HepG2 (cell line): Measurements from ENCODE around the gene CSNK1G1. TPM values are rescaled to one million over a fixed set of nuclear protein-coding genes. Genes with fewer than 3 reads are reported as not detected.

Experiments used
- ADNP ChIP-seq: sonication (generic); formaldehyde crosslinking; IDR thresholded peaks from 2 replicates; pipeline ENCODE4 v1.4.0; 2020; ENCODE audit warnings: missing genetic modification reagents
- ARHGAP35 ChIP-seq: sonication (generic); formaldehyde crosslinking; IDR thresholded peaks from 2 replicates; pipeline ENCODE4 v1.9.0; 2022; ENCODE audit warnings: mild to moderate bottlenecking, inconsistent platforms, moderate library complexity, missing genetic modification reagents, borderline replicate concordance
- ATM ChIP-seq: fragments of 450-650 bp; IDR thresholded peaks from 2 replicates; pipeline ENCODE4 v1.7.1; 2017; ENCODE audit warnings: mild to moderate bottlenecking, borderline replicate concordance
- GATAD1 ChIP-seq: IDR thresholded peaks from 2 replicates; pipeline ENCODE4 v1.6.1; 2016; ENCODE audit warnings: missing genetic modification reagents, missing compliant biosample characterization
- MLX ChIP-seq: IDR thresholded peaks from 2 replicates; pipeline ENCODE4 v1.6.1; 2016
- MZF1 ChIP-seq: sonication (generic); formaldehyde crosslinking; IDR thresholded peaks from 2 replicates; pipeline ENCODE4 v1.8.1; 2023; ENCODE audit warnings: mild to moderate bottlenecking, missing genetic modification reagents, borderline replicate concordance
- NAIF1 ChIP-seq: sonication (generic); formaldehyde crosslinking; IDR thresholded peaks from 2 replicates; pipeline ENCODE4 v1.5.0; 2020; ENCODE audit warnings: mild to moderate bottlenecking, missing genetic modification reagents, borderline replicate concordance
- PHF5A ChIP-seq: IDR thresholded peaks from one replicate; pipeline ENCODE4 v1.6.1; 2018; ENCODE audit warnings: low read depth, missing genetic modification reagents; ENCODE audit not compliant: unreplicated experiment
- POLR2G ChIP-seq: fragments of 200-400 bp; formaldehyde crosslinking; IDR thresholded peaks from 2 replicates; pipeline ENCODE4 v1.6.1; 2018; ENCODE audit warnings: mild to moderate bottlenecking, low read depth, low read length, moderate library complexity
- PRDM4 ChIP-seq: sonication (generic); formaldehyde crosslinking; IDR thresholded peaks from 2 replicates; pipeline ENCODE4 v1.9.0; 2021; ENCODE audit warnings: missing genetic modification reagents, borderline replicate concordance
- SIN3A ChIP-seq: IDR thresholded peaks from 2 replicates; pipeline ENCODE4 v1.6.1; 2011; ENCODE audit warnings: low read depth, mild to moderate bottlenecking, control low read depth, low read length, borderline replicate concordance
- ZBTB7B ChIP-seq: sonication (generic); formaldehyde crosslinking; IDR thresholded peaks from 2 replicates; pipeline ENCODE4 v1.4.0; 2020; ENCODE audit warnings: missing genetic modification reagents
- ZFX ChIP-seq: sonication (generic); formaldehyde crosslinking; IDR thresholded peaks from 2 replicates; pipeline ENCODE4 v1.4.0; 2020; ENCODE audit warnings: mild to moderate bottlenecking, low read depth, missing genetic modification reagents, moderate library complexity
- ZNF577 ChIP-seq: sonication (generic); formaldehyde crosslinking; IDR thresholded peaks from 2 replicates; pipeline ENCODE4 v1.4.0; 2020; ENCODE audit warnings: mild to moderate bottlenecking, low read depth, missing genetic modification reagents, borderline replicate concordance
- ZNF607 ChIP-seq: sonication (generic); formaldehyde crosslinking; IDR thresholded peaks from 2 replicates; pipeline ENCODE4 v1.5.1; 2020; ENCODE audit warnings: missing genetic modification reagents, mild to moderate bottlenecking, borderline replicate concordance
- ZSCAN31 ChIP-seq: sonication (generic); formaldehyde crosslinking; IDR thresholded peaks from 2 replicates; pipeline ENCODE4 v1.5.0; 2020; ENCODE audit warnings: low read depth, mild to moderate bottlenecking, missing genetic modification reagents
- polyA plus RNA-seq, 8 experiments: library from polyadenylated mRNA; depleted of rRNA in 3 of 8; stranded (reverse) in 7 of 8; unstranded in 1 of 8; fragments of >200 nt; fragmentation: Illumina TruSeq in 4 of 8; extraction: Trizol in 4 of 8; gene quantifications; 2 replicates each; pipeline versions ENCODE4 v1.2.1 to v1.2.3, GENCODE V29; 2011 to 2016; ENCODE audit warnings: low read depth in 4 of 8, missing spikeins in 1 of 8, mixed read lengths in 1 of 8; ENCODE audit not compliant: insufficient read depth in 1 of 8
- total RNA-seq, 5 experiments: library from RNA; depleted of rRNA; stranded (reverse); fragments of >200 nt; fragmentation: Illumina TruSeq; extraction: Trizol; gene quantifications; 2 replicates each; pipeline ENCODE4 v1.2.3, GENCODE V29; 2016; ENCODE audit warnings: low read depth in 1 of 5
- TF ChIP-seq, protein P1 (sequence below): sonication (generic); formaldehyde crosslinking; IDR thresholded peaks from 2 replicates; pipeline ENCODE4 v1.5.0; 2020; ENCODE audit warnings: mild to moderate bottlenecking, missing genetic modification reagents
- TF ChIP-seq, protein P2 (sequence below): sonication (generic); formaldehyde crosslinking; IDR thresholded peaks from 2 replicates; pipeline ENCODE4 v1.5.1; 2020; ENCODE audit warnings: mild to moderate bottlenecking, missing genetic modification reagents
- TF ChIP-seq, protein P3 (sequence below): sonication (generic); formaldehyde crosslinking; IDR thresholded peaks from 2 replicates; pipeline ENCODE4 v1.8.1; 2023; ENCODE audit warnings: mild to moderate bottlenecking, moderate library complexity, missing genetic modification reagents

CSNK1G1 gene
- total and polyA plus RNA-seq, 2 of the 13 experiments (the other 11 are each of a cell fraction or from before 2014, with no cell fraction given): 8.5 to 12.6 TPM

DNA sequence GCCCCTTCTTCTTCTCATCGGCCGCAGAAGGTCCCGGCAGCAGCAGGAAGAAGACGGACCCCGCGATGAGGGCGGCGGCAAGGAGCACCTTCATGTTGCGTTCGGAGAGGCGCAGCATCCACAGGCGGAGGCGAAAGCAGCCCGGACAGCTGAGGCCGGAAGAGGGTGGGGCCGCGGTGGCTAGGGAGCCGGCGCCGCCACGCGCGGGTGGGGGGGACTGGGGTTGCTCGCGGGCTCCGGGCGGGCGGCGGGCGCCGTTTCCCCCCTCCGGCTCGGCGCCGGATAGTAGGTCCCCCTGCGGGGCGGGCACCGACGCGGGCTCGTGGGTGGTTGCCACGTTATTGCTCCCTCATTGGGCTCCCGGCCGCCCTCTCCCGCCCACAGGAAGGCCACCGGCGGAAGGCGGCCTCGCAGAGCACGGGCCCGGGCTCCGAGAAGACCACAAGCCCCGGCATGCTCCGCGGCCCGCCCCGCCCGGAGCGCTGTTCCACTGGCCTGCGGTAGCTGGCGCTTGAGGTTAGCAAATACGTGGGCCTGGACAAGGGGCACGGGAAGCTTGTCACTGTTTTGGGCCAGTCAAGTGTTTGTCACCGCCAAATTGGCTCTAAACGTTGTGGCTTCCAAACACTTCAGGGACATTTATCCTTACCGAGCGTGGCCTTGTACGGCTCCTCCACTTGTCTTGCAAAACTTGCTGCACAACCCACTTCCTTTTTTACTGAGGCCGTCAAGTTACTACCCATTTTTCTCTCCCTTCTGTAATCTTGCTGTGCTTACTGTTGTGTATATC, 192.9 kb downstream of the CSNK1G1 start, which contains the start of gene PPIB (continued):
- TF ChIP-seq, protein P1, sequence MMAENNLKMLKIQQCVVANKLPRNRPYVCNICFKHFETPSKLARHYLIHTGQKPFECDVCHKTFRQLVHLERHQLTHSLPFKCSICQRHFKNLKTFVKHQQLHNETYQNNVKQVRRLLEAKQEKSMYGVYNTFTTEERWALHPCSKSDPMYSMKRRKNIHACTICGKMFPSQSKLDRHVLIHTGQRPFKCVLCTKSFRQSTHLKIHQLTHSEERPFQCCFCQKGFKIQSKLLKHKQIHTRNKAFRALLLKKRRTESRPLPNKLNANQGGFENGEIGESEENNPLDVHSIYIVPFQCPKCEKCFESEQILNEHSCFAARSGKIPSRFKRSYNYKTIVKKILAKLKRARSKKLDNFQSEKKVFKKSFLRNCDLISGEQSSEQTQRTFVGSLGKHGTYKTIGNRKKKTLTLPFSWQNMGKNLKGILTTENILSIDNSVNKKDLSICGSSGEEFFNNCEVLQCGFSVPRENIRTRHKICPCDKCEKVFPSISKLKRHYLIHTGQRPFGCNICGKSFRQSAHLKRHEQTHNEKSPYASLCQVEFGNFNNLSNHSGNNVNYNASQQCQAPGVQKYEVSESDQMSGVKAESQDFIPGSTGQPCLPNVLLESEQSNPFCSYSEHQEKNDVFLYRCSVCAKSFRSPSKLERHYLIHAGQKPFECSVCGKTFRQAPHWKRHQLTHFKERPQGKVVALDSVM: peak; percentile 77; the same call in 1 of the 2 replicates
- TF ChIP-seq GATAD1 (CRISPR knock-in tag) (peak; percentile 76), SIN3A (peak; percentile 80; the same call in 1 of the 2 replicates), ZNF607 (CRISPR knock-in tag) (peak; percentile 57; the same call in 1 of the 2 replicates), ZNF577 (CRISPR knock-in tag) (0 out of 2 replicates have a peak, but pooled peaks have one; percentile 63), ADNP (CRISPR knock-in tag) (no peak), PRDM4 (CRISPR knock-in tag) (no peak), MZF1 (no peak), MLX (no peak), ATM (no peak), ZSCAN31 (CRISPR knock-in tag) (peak; percentile 70), ARHGAP35 (CRISPR knock-in tag) (0 out of 2 replicates have a peak, but pooled peaks have one; percentile 6), NAIF1 (peak; percentile 85), ZFX (CRISPR knock-in tag) (peak; percentile 95), ZBTB7B (no peak), POLR2G (peak; percentile 93), PHF5A (CRISPR knock-in tag) (no peak)
- TF ChIP-seq, protein P2, sequence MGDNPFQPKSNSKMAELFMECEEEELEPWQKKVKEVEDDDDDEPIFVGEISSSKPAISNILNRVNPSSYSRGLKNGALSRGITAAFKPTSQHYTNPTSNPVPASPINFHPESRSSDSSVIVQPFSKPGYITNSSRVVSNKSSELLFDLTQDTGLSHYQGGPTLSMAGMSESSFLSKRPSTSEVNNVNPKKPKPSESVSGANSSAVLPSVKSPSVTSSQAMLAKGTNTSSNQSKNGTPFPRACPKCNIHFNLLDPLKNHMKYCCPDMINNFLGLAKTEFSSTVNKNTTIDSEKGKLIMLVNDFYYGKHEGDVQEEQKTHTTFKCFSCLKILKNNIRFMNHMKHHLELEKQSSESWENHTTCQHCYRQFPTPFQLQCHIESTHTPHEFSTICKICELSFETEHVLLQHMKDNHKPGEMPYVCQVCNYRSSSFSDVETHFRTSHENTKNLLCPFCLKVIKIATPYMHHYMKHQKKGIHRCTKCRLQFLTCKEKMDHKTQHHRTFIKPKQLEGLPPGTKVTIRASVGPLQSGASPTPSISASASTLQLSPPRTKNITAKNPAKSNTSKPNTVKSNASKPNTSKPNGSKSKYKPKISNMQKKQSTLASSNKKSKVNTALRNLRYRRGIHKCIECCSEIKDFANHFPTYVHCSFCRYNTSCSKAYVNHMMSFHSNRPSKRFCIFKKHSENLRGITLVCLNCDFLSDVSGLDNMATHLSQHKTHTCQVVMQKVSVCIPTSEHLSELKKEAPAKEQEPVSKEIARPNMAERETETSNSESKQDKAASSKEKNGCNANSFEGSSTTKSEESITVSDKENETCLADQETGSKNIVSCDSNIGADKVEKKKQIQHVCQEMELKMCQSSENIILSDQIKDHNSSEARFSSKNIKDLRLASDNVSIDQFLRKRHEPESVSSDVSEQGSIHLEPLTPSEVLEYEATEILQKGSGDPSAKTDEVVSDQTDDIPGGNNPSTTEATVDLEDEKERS (CRISPR knock-in tag): no peak
- TF ChIP-seq, protein P3, sequence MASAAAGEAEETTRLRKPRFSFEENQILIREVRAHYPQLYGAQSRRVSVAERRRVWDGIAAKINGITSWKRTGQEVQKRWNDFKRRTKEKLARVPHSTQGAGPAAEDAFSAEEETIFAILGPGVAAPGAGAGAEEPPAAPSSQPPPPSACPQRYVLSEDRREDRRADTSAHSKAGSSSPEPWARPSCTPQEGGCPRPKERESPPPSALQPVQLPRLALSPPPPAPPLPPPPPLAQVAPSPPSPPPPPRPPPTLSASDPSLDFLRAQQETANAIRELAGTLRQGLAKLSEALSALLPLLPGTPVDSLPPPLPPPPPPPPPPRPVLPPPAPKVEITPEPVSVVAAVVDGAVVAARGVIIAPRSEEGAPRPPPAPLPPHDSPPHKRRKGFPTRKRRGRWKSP: no peak
